Measurements from ENCODE around the gene CDO1.
"Not testable (repeated sequence)": the region's sequence is repeated elsewhere in the genome, so short reads cannot be mapped to it uniquely, and the experiment has no call there.

The CDO1 gene

DNA sequence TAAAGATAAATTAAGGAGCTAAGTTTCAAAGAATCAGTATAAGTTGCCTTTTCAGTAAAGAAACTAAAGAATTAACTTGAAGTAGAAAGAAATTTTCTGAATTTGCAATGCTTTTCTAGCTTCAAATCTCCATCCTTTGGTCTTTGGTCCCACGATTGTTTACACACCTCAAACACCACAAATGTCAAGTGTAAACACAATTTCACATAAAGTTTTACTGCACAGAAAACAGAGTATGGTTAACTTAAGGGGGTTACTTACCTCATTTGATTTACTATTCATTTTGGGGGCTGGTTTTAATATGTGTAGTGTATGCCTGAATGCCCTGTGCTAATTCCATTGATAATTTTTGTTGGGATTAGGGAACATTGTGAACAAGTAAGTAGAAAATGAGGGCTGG is 4.1 kb downstream of the CDO1 start:
- H3K9ac ChIP-seq (ENCODE audit: low read depth in 1 of 2, low read length in 2 of 2): no peak overlapping the region
- H3K4me3 ChIP-seq (ENCODE audit: low read depth in 1 of 2, low read length in 2 of 2): no peak overlapping the region
- H3K4me1 ChIP-seq (ENCODE audit: control insufficient read depth in 1 of 2, insufficient read depth in 2 of 2, low read length in 2 of 2): peaks cover 4% of the 10 kb centered on the region in 2 donors
- H3K9me3 ChIP-seq (ENCODE audit: control insufficient read depth in 1 of 2, low read length in 2 of 2): no peaks in the 10 kb centered on the region
- H3K27me3 ChIP-seq (ENCODE audit: control insufficient read depth in 1 of 2, insufficient read depth in 2 of 2, low read length in 2 of 2): peaks cover 22 to 49% of the 10 kb centered on the region in 2 donors
- H3K36me3 ChIP-seq (ENCODE audit: control insufficient read depth in 1 of 2, insufficient read depth in 2 of 2, low read length in 2 of 2): no peaks in the 10 kb centered on the region
- no peak overlapping the region for H3K27ac ChIP-seq (ENCODE audit: low read depth, low read length)

DNA sequence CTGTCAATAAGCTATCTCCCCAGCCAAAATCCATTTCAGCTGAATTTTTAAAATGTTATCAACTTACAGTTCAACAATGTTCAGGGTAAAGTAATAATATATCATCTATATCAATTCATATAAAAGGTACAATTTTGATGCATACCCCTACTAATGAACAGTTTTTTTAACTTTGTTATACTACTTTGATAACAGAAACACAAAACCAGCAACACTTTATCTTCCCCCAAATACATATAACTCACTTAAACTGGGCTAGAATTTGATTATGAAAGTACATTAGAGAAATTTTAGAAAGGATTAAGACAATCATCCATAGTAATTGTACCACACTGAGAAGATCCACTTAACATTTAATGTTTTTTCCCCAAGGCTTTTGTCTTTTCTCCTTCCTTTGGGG is 5.1 kb downstream of the CDO1 start:
- H3K9me3 ChIP-seq (ENCODE audit: control insufficient read depth in 1 of 2, low read length in 2 of 2): no peaks in the 10 kb centered on the region
- peaks cover 2 to 4% of the 10 kb centered on the region in 2 donors for H3K4me1 ChIP-seq (ENCODE audit: control insufficient read depth in 1 of 2, insufficient read depth in 2 of 2, low read length in 2 of 2)
- H3K27ac ChIP-seq (ENCODE audit: low read depth, low read length): no peak overlapping the region
- no peak overlapping the region for H3K4me3 ChIP-seq (ENCODE audit: low read depth in 1 of 2, low read length in 2 of 2)
- no peak overlapping the region for H3K9ac ChIP-seq (ENCODE audit: low read depth in 1 of 2, low read length in 2 of 2)
- peaks cover 18 to 41% of the 10 kb centered on the region in 2 donors for H3K27me3 ChIP-seq (ENCODE audit: control insufficient read depth in 1 of 2, insufficient read depth in 2 of 2, low read length in 2 of 2)
- H3K36me3 ChIP-seq (ENCODE audit: control insufficient read depth in 1 of 2, insufficient read depth in 2 of 2, low read length in 2 of 2): no peaks in the 10 kb centered on the region

DNA sequence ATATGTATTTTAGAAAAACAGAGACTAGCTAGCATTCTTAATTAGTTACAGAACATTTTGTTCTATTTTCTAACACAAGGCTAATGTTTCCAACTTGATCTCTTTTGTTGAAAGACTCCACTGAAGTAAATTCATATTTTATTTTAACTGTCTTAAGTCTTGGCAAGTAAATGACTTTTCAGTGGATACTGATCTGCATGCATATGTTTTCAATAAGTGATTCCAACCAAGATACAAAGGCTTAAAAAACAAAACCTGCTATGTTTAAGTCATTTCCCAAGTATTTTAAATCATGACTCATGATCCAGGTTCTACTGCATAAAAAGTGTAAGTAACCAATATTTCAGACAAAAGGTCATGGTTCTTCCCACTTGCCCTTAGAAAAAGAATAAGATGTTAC is 5.7 kb downstream of the CDO1 start:
- no peaks in the 10 kb centered on the region for H3K36me3 ChIP-seq (ENCODE audit: control insufficient read depth in 1 of 2, insufficient read depth in 2 of 2, low read length in 2 of 2)
- peaks cover 11 to 36% of the 10 kb centered on the region in 2 donors for H3K27me3 ChIP-seq (ENCODE audit: control insufficient read depth in 1 of 2, insufficient read depth in 2 of 2, low read length in 2 of 2)
- no peak overlapping the region for H3K27ac ChIP-seq (ENCODE audit: low read depth, low read length)
- H3K4me1 ChIP-seq (ENCODE audit: control insufficient read depth in 1 of 2, insufficient read depth in 2 of 2, low read length in 2 of 2): no peaks in the 10 kb centered on the region
- H3K9ac ChIP-seq (ENCODE audit: low read depth in 1 of 2, low read length in 2 of 2): no peak overlapping the region
- no peak overlapping the region for H3K4me3 ChIP-seq (ENCODE audit: low read depth in 1 of 2, low read length in 2 of 2)
- H3K9me3 ChIP-seq (ENCODE audit: control insufficient read depth in 1 of 2, low read length in 2 of 2): no peaks in the 10 kb centered on the region

DNA sequence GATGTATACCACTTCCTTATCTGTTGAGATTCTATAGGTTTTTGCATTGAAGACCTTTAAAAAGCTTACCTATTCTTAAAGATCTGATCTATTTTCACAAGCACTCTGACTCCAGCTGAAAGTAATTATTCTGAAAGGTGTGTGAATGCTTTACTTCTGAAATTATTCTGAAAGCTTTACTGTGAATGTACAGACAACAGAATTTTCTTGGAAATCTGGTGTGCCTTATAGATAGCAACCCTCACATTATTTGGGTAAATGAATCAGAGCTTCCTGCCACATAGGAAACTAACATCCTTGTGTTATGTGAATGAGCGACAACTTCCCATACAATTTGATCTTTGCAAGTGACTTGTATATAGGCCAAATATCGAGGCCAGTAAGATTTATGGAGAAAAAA is 6.5 kb downstream of the CDO1 start:
- H3K27me3 ChIP-seq (ENCODE audit: control insufficient read depth in 1 of 2, insufficient read depth in 2 of 2, low read length in 2 of 2): peaks cover 5 to 28% of the 10 kb centered on the region in 2 donors
- H3K27ac ChIP-seq (ENCODE audit: low read depth, low read length): no peak overlapping the region
- no peaks in the 10 kb centered on the region for H3K9me3 ChIP-seq (ENCODE audit: control insufficient read depth in 1 of 2, low read length in 2 of 2)
- no peak overlapping the region for H3K4me3 ChIP-seq (ENCODE audit: low read depth in 1 of 2, low read length in 2 of 2)
- H3K36me3 ChIP-seq (ENCODE audit: control insufficient read depth in 1 of 2, insufficient read depth in 2 of 2, low read length in 2 of 2): no peaks in the 10 kb centered on the region
- H3K4me1 ChIP-seq (ENCODE audit: control insufficient read depth in 1 of 2, insufficient read depth in 2 of 2, low read length in 2 of 2): no peaks in the 10 kb centered on the region
- no peak overlapping the region for H3K9ac ChIP-seq (ENCODE audit: low read depth in 1 of 2, low read length in 2 of 2)

DNA sequence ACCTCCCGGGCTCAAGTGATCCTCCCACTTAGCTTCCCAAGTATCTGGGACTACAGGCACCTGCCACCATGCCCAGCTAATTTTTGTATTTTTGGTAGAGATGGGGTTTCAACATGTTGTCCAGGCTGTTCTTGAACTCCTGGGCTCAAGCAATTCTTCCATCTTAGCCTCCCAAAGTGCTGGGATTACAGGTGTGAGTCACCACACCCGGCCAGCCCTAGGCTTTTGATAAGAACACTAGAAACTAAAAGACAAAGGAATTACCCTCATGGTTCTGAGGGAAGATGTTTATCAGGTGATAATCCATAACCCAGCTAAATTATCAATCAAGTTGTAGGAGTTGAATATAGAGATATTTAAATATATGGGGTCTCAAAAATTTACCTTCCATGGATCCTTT is 8.4 kb downstream of the CDO1 start:
- H3K4me3 ChIP-seq (ENCODE audit: low read depth in 1 of 2, low read length in 2 of 2); H3K4me1 ChIP-seq (ENCODE audit: control insufficient read depth in 1 of 2, insufficient read depth in 2 of 2, low read length in 2 of 2); H3K27ac ChIP-seq (ENCODE audit: low read depth, low read length); H3K9me3 ChIP-seq (ENCODE audit: control insufficient read depth in 1 of 2, low read length in 2 of 2); H3K9ac ChIP-seq (ENCODE audit: low read depth in 1 of 2, low read length in 2 of 2); H3K36me3 ChIP-seq (ENCODE audit: control insufficient read depth in 1 of 2, insufficient read depth in 2 of 2, low read length in 2 of 2): not testable (repeated sequence)
- peaks cover 0 to 10% of the 10 kb centered on the region in 2 donors for H3K27me3 ChIP-seq (ENCODE audit: control insufficient read depth in 1 of 2, insufficient read depth in 2 of 2, low read length in 2 of 2)

DNA sequence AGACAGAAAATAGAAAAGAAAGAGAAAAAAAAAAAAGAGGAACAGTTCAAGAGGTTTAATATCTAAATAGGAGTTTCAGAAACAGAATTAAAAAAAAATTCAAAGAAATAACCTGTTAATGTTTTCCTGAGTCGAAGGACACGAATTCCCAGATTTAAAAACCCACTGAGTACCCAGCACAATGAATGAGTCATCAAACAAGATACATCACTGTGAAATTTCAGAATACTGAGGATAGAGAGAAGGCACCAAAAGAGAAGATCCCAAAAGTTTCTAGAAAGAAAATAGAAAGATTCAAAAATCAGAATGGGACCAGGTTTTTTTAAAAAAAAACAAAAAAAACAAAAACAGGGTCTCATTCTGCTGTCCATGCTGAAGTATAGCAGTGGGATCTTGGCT is 8.8 kb downstream of the CDO1 start:
- peaks cover 0 to 10% of the 10 kb centered on the region in 2 donors for H3K27me3 ChIP-seq (ENCODE audit: control insufficient read depth in 1 of 2, insufficient read depth in 2 of 2, low read length in 2 of 2)
- H3K27ac ChIP-seq (ENCODE audit: low read depth, low read length): no peak overlapping the region
- H3K9ac ChIP-seq (ENCODE audit: low read depth in 1 of 2, low read length in 2 of 2): no peak overlapping the region
- H3K9me3 ChIP-seq (ENCODE audit: control insufficient read depth in 1 of 2, low read length in 2 of 2): no peaks in the 10 kb centered on the region
- no peaks in the 10 kb centered on the region for H3K36me3 ChIP-seq (ENCODE audit: control insufficient read depth in 1 of 2, insufficient read depth in 2 of 2, low read length in 2 of 2)
- H3K4me1 ChIP-seq (ENCODE audit: control insufficient read depth in 1 of 2, insufficient read depth in 2 of 2, low read length in 2 of 2): no peaks in the 10 kb centered on the region
- no peak overlapping the region for H3K4me3 ChIP-seq (ENCODE audit: low read depth in 1 of 2, low read length in 2 of 2)

DNA sequence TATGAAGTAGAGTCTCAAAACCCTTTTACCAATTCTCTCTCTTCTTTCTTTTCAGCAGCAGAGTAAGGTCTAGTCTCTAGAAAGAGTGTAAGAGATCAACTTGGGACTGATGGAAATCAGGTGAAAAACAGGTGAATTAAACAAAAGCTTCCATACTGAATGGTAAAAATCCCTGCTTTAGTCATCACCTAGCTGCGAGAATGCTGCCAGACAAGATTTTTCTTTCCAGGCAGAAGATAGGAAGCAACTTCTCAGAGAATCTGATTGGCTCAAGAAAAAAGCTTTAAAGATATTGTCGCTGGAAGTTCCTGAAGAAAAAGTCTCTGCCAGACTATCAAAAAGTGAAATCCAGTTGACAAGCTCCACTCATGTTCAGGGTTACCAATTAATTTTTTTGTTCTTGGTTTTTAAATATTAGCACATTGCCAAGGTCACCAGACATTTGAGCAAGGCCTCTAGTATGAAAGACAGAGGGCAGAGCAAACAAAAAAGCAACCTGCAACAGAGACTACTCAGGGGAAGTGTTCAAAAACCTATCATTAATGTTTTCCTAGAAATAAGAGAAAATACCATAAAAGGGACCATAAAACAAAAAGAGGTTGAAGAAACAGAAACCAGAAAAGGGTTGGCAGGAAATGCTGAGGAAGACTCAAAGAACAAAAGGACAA is 9.3 kb downstream of the CDO1 start:
- H3K9ac ChIP-seq (ENCODE audit: low read depth in 1 of 2, low read length in 2 of 2): no peak overlapping the region
- H3K9me3 ChIP-seq (ENCODE audit: control insufficient read depth in 1 of 2, low read length in 2 of 2): no peaks in the 10 kb centered on the region
- no peaks in the 10 kb centered on the region for H3K36me3 ChIP-seq (ENCODE audit: control insufficient read depth in 1 of 2, insufficient read depth in 2 of 2, low read length in 2 of 2)
- H3K27ac ChIP-seq (ENCODE audit: low read depth, low read length): no peak overlapping the region
- H3K4me1 ChIP-seq (ENCODE audit: control insufficient read depth in 1 of 2, insufficient read depth in 2 of 2, low read length in 2 of 2): no peaks in the 10 kb centered on the region
- H3K4me3 ChIP-seq (ENCODE audit: low read depth in 1 of 2, low read length in 2 of 2): no peak overlapping the region
- peaks cover 0 to 5% of the 10 kb centered on the region in 2 donors for H3K27me3 ChIP-seq (ENCODE audit: control insufficient read depth in 1 of 2, insufficient read depth in 2 of 2, low read length in 2 of 2)

DNA sequence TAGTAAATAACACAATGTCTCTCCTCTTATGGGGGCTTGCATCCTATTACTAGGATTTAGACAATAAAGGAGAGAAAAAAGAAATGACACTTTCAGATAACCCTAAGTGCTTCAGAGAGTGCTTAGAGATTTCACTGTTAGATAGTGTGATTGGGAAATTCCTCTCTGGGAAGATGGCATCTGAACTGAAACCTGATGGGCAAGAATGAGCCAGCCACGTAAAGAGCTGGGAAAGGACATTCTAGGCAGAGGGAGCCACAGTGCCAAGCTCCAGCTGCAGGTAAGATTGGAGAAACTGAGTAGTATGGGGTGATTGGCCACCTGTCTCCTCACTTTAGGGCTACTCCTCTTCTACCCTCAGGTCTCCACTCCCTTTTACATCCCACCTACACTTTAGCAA is 14.5 kb downstream of the CDO1 start:
- Histone ChIP-seq H3K4me1 (ENCODE audit: control insufficient read depth in 1 of 2, insufficient read depth in 2 of 2, low read length in 2 of 2) (no peaks in the 10 kb centered on the region), H3K36me3 (ENCODE audit: control insufficient read depth in 1 of 2, insufficient read depth in 2 of 2, low read length in 2 of 2) (no peaks in the 10 kb centered on the region), H3K27ac (ENCODE audit: low read depth, low read length) (no peak overlapping the region), H3K4me3 (ENCODE audit: low read depth in 1 of 2, low read length in 2 of 2) (no peak overlapping the region), H3K9ac (ENCODE audit: low read depth in 1 of 2, low read length in 2 of 2) (no peak overlapping the region), H3K27me3 (ENCODE audit: control insufficient read depth in 1 of 2, insufficient read depth in 2 of 2, low read length in 2 of 2) (no peaks in the 10 kb centered on the region), H3K9me3 (ENCODE audit: control insufficient read depth in 1 of 2, low read length in 2 of 2) (no peaks in the 10 kb centered on the region)

DNA sequence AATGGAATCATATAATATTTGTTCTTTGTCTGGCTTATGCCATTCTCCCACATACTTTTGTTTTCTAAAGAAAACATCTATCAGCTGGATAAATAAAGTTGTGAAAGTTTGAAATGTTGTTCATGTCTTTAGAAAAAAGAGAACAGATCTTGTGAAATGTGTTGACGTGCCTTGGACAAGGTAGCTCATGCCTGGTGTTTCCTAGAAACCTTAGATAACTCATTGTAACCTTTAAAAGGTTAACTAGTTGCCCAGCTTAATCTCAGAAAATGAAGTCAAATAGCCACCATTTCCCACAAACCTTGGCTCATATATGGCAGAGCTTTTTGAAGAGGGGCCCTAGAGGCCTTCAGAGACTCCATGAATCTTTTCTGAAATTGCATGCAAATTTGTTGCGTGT is 15.3 kb downstream of the CDO1 start:
- H3K4me1 ChIP-seq (ENCODE audit: control insufficient read depth in 1 of 2, insufficient read depth in 2 of 2, low read length in 2 of 2): no peaks in the 10 kb centered on the region
- no peaks in the 10 kb centered on the region for H3K36me3 ChIP-seq (ENCODE audit: control insufficient read depth in 1 of 2, insufficient read depth in 2 of 2, low read length in 2 of 2)
- no peaks in the 10 kb centered on the region for H3K27me3 ChIP-seq (ENCODE audit: control insufficient read depth in 1 of 2, insufficient read depth in 2 of 2, low read length in 2 of 2)
- H3K9ac ChIP-seq (ENCODE audit: low read depth in 1 of 2, low read length in 2 of 2): no peak overlapping the region
- H3K9me3 ChIP-seq (ENCODE audit: control insufficient read depth in 1 of 2, low read length in 2 of 2): no peaks in the 10 kb centered on the region
- no peak overlapping the region for H3K4me3 ChIP-seq (ENCODE audit: low read depth in 1 of 2, low read length in 2 of 2)
- no peak overlapping the region for H3K27ac ChIP-seq (ENCODE audit: low read depth, low read length)

DNA sequence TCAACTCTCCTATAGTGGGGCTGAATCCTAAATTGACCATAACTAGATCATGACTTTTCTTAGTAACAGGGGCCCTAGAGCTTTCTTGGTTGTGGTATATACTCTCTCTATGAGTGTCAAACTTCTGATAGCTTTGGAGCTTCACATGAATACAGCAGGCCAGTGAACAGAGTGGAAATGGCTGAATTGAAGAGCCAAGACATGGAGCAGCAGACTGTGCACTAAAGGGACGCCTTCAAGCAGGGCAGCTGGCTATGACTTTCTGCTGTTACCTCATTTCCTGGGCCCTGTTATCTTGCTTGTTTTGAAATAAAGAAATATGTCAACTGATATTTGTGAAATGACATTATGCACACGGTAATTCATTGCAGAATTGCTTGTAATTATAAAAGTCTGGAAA is 16.4 kb downstream of the CDO1 start:
- no peaks in the 10 kb centered on the region for H3K27me3 ChIP-seq (ENCODE audit: control insufficient read depth in 1 of 2, insufficient read depth in 2 of 2, low read length in 2 of 2)
- H3K9me3 ChIP-seq (ENCODE audit: control insufficient read depth in 1 of 2, low read length in 2 of 2): no peaks in the 10 kb centered on the region
- no peaks in the 10 kb centered on the region for H3K36me3 ChIP-seq (ENCODE audit: control insufficient read depth in 1 of 2, insufficient read depth in 2 of 2, low read length in 2 of 2)
- no peak overlapping the region for H3K4me3 ChIP-seq (ENCODE audit: low read depth in 1 of 2, low read length in 2 of 2)
- no peak overlapping the region for H3K9ac ChIP-seq (ENCODE audit: low read depth in 1 of 2, low read length in 2 of 2)
- no peaks in the 10 kb centered on the region for H3K4me1 ChIP-seq (ENCODE audit: control insufficient read depth in 1 of 2, insufficient read depth in 2 of 2, low read length in 2 of 2)
- no peak overlapping the region for H3K27ac ChIP-seq (ENCODE audit: low read depth, low read length)

DNA sequence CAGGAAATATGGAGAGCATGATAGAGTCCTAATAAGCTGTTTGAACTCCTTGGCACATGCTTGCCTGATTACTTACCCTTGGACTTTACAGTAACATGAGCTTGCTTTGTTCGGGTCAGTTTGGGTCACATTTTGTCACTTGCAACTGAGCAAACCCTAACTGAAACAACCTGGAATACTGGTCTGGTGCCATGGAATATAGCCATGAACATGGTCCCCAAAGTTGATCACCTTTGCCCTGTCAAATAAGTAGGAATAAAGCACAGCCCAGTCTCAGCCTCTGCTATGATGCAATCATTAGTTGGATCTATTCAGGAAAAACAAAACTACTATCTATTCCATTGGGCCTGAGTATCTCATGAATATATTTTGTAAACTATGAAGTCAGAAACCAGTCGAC is 18.2 kb downstream of the CDO1 start:
- no peak overlapping the region for H3K27ac ChIP-seq (ENCODE audit: low read depth, low read length)
- no peak overlapping the region for H3K4me3 ChIP-seq (ENCODE audit: low read depth in 1 of 2, low read length in 2 of 2)
- no peaks in the 10 kb centered on the region for H3K9me3 ChIP-seq (ENCODE audit: control insufficient read depth in 1 of 2, low read length in 2 of 2)
- no peaks in the 10 kb centered on the region for H3K4me1 ChIP-seq (ENCODE audit: control insufficient read depth in 1 of 2, insufficient read depth in 2 of 2, low read length in 2 of 2)
- no peaks in the 10 kb centered on the region for H3K36me3 ChIP-seq (ENCODE audit: control insufficient read depth in 1 of 2, insufficient read depth in 2 of 2, low read length in 2 of 2)
- no peaks in the 10 kb centered on the region for H3K27me3 ChIP-seq (ENCODE audit: control insufficient read depth in 1 of 2, insufficient read depth in 2 of 2, low read length in 2 of 2)
- no peak overlapping the region for H3K9ac ChIP-seq (ENCODE audit: low read depth in 1 of 2, low read length in 2 of 2)
